HG02870 (cell line): ENCODE data around the gene DNAH17.

Experiments
- ATAC-seq: cut with Tn5 transposase; IDR thresholded peaks from one replicate; pipeline ENCODE4 v1.9.1; 2021; ENCODE audit warnings: mild to moderate bottlenecking, moderate library complexity; ENCODE audit not compliant: unreplicated experiment

The DNAH17 gene

DNA sequence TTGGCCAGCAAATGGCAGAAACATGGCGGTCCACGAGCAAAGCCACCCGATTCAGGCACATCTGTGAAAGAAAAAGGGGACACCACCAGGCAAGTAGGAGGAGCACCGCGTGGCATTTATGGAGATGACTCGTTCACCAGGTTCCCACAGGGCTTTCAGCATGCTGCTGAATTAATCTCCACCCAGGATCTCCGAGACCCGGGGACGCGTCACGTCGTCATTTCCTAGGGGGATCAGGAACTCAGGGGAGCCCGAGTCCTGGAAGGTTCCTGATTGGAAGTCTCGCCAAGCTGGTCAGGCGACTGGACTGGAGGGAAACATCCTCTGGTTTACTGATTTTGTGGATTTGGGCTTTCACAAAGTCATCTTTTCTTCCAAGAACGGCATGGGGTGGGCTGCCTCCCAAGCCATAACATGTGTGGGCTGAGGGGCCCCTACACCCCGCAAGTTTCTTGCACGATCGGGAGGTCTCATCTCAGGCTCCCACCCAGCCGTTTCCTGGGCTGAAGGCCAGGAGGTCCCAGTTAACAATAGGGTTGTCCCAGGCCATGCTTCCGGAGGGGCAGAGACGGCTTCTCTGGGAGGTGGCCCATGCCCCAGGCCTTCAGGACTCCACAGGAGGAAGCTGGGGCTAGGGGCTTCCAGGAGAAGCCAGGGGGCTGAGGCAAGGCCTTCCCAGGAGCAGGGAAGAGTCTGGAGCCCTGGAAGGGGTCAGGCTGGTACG is 645 bp downstream of the DNAH17 start:
- ATAC-seq: no peak

- no peak for ATAC-seq
These were observed 1.3 kb downstream of the DNAH17 start for GRCh38 chr17:78575899-78576298.

GRCh38 chr17:78575340-78575739 is 1.9 kb downstream of the DNAH17 start:
- ATAC-seq: no peak

DNA sequence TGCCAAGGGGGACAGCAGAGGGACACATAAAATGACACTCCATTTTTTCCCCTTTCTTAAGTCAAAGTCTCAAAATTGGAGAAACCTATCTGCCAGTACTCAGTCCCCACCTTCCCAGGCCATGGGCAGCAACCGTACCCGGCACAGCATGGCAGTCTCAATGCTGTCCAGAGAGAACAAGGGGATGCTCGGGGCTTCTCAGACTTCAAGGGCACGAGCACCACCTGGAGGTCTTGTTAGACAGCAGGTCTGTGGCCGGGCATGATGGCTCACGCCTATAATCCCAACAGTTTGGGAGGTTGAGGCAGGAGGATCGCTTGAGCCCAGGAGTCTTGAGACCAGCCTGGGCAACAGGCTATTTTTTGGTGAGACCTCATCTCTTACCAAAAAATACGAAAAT is 3.2 kb downstream of the DNAH17 start:
- ATAC-seq: no peak

- ATAC-seq: no peak
These were observed 4.7 kb downstream of the DNAH17 start for GRCh38 chr17:78572239-78573205.

DNA sequence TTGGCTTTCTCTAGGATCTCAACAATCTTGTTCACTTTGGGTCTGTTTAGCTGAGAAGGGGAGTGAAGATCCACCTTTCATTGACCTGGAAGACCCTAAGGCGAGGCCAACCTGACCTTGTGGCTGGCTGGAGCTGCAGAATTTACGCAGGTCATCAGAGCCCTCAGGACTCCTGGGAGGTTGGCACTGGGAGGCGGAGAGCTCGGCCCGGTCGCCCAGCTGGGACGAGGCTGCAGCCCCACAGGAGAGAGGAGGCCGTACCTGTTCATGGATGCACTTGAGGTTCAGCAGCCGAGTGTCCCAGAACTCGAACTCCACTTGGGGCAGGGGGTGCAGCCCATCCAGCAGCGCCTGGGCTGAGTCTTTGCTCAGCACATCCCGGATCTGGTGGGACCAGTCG is 5.9 kb downstream of the DNAH17 start:
- ATAC-seq: no peak

DNA sequence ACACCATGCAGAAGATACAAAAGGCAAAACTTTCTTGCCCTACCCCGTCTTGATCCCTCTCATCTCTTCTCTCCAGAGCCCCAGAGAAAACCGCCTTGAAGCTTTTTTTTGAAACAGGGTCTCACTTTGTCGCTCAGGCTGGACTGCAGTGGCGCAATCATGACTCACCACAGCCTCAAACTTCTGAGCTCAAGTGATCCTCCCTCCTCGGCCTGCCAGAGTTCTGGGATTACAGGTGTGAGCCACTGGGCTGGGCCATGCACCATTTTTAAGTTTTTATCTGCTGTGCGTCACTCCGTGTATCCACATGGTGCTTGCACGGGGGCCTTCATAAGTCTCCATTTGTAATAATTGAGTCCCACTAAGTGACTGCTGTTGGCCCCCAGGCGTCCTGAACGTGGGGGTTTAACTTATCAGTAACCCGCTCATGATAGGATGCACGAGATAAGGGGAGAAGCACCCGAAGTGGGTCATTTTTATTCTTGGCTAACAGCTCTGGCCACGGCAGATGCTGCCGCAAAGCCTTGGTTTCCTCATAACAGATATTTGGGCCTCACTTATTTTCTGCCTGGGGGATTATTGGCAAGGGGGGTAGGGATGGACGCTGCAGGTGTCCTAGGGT is 8.6 kb downstream of the DNAH17 start:
- ATAC-seq: no peak

DNA sequence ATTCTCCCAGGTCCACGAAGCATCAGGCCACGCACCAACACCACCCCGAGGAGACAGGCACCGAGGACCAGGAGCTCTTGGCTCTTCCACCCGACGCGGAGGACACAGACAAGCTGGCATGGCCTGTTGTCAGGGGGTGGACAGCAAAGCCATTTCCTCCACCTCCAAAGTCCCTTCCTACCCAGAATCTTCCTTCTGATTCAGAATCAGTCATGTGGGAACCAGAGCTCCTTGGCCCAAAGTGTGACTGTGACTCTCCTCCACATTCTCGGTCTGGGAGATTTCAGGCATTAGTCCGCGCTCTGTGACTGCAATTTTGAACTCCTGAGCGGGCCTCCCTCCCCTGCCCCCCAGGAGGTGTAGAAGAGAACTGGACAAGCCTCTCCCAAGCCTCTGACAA is 9.2 kb downstream of the DNAH17 start:
- no peak for ATAC-seq

DNA sequence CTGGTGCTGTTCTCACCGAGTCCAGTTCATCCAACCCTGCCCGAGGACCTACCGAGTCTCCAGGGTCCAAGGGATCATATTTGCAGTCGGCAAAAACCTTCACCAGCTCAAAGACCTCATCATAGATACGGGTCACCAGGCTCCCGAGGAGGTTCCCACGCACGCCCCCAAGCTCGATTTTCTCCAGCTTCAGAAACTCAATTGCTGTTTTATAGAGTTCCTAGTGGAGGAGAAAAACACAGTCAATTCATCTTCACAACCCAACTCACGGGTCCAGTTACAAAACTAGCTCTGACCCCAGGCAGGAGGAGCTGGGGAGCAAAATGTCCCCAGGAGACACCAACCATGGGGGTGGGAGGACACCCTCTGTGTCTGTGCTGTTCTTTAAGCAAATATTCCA is 10.2 kb downstream of the DNAH17 start:
- no peak for ATAC-seq

DNA sequence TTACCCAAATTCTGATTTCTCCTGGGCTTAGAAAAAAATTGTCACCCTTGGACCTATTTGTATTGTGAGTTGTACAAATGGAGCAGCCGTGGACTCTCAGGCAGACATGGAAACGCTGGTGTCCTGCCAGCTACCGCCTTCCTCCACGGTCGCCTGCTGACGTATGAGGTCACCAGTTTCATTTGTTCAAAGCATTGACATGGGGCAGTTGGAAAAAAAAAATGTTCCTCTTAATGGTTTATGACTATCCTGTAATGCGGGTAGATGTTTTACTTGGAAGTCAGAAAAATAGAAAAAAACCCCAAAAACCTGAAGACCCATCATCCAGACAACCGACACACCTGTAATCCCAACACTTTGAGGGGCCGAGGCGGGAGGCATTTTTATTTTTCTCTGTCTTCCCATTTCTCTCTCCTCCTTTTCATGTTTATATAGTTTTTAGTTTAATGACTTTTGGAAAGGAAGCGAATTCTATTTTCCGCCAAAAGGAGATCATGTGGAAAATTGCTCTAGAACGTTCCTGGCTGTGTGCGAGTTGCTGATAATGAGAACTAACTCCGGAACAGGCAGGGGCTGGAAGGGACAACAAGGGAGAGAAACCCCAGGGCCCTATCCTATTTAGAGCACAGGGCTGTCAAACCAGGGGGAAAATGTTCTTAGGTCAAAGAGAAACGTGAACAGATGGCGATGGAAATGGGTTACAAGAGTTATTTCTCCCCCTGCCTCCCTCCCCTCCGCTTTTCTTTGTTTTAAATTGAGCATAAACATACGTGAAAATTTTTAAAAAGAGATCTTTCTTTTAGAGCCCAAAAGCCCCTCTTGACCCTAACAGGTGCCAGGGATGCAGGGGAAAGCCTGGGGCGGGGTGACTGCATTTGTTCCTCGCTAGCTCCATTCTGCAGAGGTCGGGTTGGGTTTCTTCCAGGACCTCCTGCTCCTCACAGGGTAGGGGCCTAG is 13.7 kb downstream of the DNAH17 start:
- no peak for ATAC-seq

GRCh38 chr17:78562734-78563133 is 14.5 kb downstream of the DNAH17 start:
- no peak for ATAC-seq

DNA sequence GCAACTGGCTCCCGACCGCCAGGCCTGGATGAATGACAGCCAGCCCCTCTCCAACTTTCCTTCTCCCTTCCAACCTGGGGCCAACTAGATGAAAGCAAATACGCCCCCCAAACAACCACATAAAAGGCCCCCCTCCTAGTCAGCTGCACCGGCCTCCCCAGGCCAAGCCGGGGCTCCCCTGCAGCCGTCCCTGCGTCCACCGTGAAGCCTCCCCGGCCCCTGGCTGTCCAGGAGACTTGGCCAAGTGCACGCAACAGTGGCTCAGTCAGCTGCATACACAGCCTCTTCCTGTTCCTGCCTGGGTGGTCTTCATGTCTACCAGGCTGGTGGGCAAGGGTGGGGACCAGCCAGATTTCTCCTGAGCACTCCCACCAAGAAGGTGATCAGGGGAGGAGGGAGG is 16.0 kb downstream of the DNAH17 start:
- no peak for ATAC-seq

DNA sequence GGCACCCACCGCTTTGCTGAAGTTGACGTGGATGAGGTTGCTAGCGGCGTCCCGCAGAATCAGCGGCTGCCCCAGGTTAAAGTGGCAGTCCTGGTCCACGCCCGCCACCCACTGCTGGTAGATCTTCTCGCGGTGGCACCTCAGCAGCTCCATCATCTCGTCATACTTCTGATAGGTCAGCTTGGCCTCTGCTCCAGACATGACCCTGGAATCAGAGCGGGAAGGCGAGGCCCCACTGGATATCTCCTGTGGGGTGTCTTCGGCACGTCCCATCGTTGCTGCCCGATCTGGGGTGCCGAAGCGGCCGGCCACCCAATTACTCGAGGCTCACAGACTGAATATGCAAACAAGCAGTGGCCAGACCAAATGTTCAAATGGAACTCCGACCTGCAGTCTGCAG is 16.5 kb downstream of the DNAH17 start:
- no peak for ATAC-seq

DNA sequence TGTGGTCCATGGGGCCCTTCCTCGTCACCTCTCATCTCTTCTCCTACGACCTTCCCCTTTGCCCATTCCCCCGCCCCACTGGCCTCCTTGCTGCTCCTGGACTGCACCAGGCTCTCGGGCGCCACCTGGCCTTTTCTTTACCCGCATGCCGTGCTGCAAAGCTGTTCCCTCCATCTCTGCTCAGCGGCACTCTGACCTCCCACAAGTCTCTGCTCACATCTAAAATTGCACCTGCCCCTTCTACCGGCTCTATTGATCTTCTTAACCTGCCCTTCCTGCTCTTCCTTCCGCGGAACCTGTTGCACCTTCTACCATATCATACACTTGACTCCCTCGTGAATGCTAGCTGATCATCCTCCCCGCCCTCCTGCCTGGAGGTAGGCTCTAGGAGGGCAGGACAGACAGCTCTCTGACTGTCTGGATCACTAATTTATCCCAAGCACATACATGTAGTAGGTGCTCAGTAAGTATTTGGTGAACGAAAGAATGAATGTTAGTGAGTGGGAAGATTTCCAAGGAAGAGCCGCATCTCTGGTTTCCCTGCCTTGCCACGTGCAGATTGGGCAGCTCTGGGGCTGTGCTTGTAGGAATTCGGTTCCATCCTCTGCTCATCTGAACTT is 17.3 kb downstream of the DNAH17 start:
- no peak for ATAC-seq

DNA sequence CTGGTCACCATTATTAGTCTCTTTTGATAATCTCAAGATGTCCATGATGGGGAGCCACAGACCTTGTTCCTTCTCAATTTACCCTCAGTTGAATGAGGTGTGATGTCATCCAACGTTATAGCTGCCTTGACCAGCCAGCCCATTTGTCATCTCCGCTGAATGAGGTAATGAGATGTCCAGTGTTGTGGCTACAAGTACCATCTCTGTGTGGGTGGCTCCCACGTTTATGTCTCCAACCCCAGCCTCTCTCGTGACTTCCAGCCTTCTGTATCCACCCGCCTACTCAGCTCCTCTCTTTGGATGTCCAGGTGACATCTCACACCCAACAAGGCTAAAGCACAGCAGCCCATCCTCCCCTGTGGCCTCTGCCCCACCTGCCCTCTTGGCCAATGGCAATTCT is 18.2 kb downstream of the DNAH17 start:
- ATAC-seq: no peak

DNA sequence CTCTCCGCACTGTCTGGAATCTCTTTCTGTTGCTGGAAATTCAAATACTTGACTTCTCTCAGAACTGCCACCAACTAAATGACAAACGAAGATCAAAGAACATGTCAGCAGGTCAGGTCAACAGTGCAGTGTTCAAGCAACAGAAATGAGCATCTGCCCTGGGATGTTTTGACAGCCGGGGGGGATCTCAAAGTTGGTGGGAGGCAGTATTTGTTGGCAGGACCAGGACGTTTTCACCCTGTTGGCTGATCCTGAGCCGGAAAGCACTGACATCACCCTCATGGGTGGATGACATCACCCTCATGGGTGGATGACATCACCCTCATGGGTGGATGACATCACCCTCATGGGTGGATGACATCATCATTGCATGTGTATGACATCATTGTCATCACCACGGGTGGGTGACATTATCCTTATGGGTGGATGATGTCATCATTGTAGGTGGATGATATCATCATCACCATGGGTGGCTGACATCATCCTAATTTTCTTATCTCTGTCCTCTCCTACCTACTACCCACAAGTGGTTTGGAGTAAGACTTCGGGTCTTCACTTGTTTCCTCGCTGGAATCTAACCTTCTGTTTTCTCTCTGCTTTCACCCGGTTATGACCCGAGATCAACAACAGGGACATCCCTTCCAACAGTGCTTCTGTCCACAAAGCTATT is 18.9 kb downstream of the DNAH17 start:
- no peak for ATAC-seq

DNA sequence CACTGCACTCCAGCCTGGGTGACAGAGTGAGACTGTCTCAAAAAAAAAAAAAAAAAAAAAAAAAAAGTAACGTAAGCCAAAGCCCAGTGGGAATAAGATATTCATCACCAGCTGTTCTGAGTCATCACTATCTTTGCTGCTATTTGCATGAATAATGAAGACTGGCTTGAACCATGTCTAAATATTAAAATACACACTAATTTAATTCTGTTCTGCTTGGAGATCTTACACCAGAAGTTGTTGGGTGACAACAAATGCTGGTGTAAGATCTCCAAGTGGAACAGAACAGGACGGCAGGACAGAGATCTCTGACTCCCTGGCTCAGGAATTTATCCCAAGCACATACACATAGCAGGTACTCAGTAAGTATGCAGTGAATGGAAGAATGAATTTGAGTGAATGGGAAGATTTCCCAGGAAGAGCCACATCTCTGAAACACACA is 19.6 kb downstream of the DNAH17 start:
- ATAC-seq: no peak

DNA sequence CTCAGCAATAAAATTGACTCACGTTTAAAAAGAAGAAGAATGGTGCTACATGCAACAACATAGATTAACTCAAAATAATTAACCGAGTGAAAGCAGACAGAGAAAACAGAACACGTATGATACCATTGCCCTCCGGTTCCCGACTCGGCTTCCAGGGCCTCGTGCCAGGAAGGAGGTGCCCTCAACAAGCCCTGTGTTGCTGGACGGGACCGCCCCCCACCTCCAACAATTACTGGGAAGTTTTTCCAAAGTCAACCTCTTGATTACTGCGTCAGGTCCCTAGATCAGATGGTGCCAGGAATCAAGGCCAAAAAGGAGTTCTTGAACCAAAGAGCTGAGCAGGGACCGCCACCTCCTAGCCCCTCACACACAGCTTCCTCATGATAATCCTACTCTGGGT is 20.4 kb downstream of the DNAH17 start:
- no peak for ATAC-seq

DNA sequence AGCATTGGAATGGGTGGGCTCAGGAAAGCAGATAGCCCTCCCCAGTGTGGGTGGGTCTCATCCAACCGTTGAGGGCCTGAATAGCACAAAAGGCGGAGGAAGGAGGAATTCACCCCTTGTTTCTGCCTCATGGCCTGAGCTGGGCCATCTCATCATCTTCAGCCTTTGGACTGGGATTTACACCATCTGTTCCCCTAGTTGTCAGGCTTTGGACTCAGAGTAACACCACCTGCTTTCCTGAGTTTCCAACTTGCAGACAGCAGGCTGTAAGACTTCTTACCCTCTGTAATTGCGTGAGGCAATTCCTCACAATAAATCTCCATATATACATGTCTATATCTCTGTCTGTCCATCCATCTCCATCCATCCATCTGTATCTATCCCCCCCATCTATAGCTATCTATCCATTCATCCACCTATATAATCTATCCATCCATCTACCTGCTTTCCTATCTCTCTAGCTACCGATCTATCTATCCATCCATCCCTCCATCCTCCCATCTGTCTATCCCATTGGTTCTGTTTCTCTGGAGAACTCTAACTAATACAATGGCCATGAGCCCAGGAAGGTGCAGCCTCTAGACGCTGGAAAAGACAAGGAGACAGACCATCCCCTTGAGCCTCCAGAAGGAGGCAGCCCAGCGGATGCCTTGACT is 21.3 kb downstream of the DNAH17 start:
- no peak for ATAC-seq
